H1 (cell line): ENCODE measurements around the gene DYNLT1. TPM values are rescaled to one million over a fixed set of nuclear protein-coding genes. Genes with fewer than 3 reads are reported as not detected.

ENCODE experiments used
- CTCF ChIA-PET: fragments of 300-600 bp; sonication (Branson Sonifier 250); formaldehyde crosslinking; loops from one replicate; lab custom pipeline; 2021; ENCODE audit not compliant: partially characterized antibody; lab: Charles Lee
- POLR2A ChIA-PET: fragments of 300-600 bp; sonication (Branson Sonifier 250); formaldehyde crosslinking; loops from one replicate; lab custom pipeline; 2021; ENCODE audit warnings: inconsistent platforms; ENCODE audit not compliant: partially characterized antibody; lab: Charles Lee
- DNase-seq, 2 experiments: peaks; one replicate each; pipeline versions ENCODE4 v3.0.0 to v3.0.0-alpha.2; 2010 to 2022; ENCODE audit warnings: low spot score in 2 of 2, low read depth in 1 of 2, mixed read lengths in 1 of 2
- FAIRE-seq: peaks from 2 replicates; lab custom pipeline; 2011; peaks lifted over from hg19 to GRCh38; lab: Jason Lieb, UNC
- H2AFZ ChIP-seq: 2 replicates; pipeline ENCODE4 v1.8.1; 2012; ENCODE audit warnings: low read length, inconsistent platforms
- H2AK5ac ChIP-seq: 2 replicates; pipeline ENCODE4 v1.6.1; 2013; ENCODE audit warnings: low read depth, low read length
- H2BK120ac ChIP-seq: replicated peaks from 2 replicates; pipeline ENCODE3; 2013; ENCODE audit warnings: low read depth, low read length, inconsistent platforms
- H2BK12ac ChIP-seq: 2 replicates; pipeline ENCODE4 v1.6.1; 2013; ENCODE audit warnings: low read depth, low read length
- H2BK15ac ChIP-seq: 2 replicates; pipeline ENCODE4 v1.6.1; 2013; ENCODE audit warnings: low read length
- H2BK20ac ChIP-seq: 2 replicates; pipeline ENCODE4 v1.6.1; 2013; ENCODE audit warnings: low read length
- H2BK5ac ChIP-seq: 2 replicates; pipeline ENCODE4 v1.6.1; 2013; ENCODE audit warnings: low read depth, low read length
- H3K14ac ChIP-seq: 2 replicates; pipeline ENCODE4 v1.6.1; 2013; ENCODE audit warnings: inconsistent platforms; ENCODE audit not compliant: insufficient read length
- H3K18ac ChIP-seq: 2 replicates; pipeline ENCODE4 v1.6.1; 2013; ENCODE audit warnings: low read length; ENCODE audit errors: extremely low read depth
- H3K23ac ChIP-seq: 2 replicates; pipeline ENCODE4 v1.6.1; 2013; ENCODE audit warnings: inconsistent platforms; ENCODE audit not compliant: insufficient read length
- H3K23me2 ChIP-seq: 2 replicates; pipeline ENCODE4 v1.6.1; 2013; ENCODE audit warnings: low read depth, low read length
- H3K27ac ChIP-seq: 2 replicates; pipeline ENCODE4 v1.6.1; 2011; ENCODE audit warnings: low read depth, low read length, inconsistent platforms
- H3K27me3 ChIP-seq, 4 experiments: replicated peaks in 1 of 4; 1 replicate in 1 of 4; 2 replicates in 3 of 4; pipeline versions ENCODE4 v1.6.1 to v1.8.1; 2011 to 2013; ENCODE audit warnings: low read length in 3 of 4, mild to moderate bottlenecking in 3 of 4, inconsistent platforms in 2 of 4, mixed read lengths in 2 of 4, moderate library complexity in 1 of 4; ENCODE audit not compliant: control insufficient read depth in 3 of 4, insufficient read depth in 3 of 4; ENCODE audit errors: extremely low read depth in 1 of 4
- H3K36me3 ChIP-seq, 4 experiments: 2 replicates each; pipeline versions ENCODE4 v1.6.1 to v1.8.1; 2011 to 2013; ENCODE audit warnings: mild to moderate bottlenecking in 4 of 4, low read length in 3 of 4, moderate library complexity in 2 of 4, control low read depth in 1 of 4, inconsistent platforms in 1 of 4; ENCODE audit not compliant: insufficient read depth in 4 of 4, control insufficient read depth in 2 of 4
- H3K4ac ChIP-seq: replicated peaks from 2 replicates; pipeline ENCODE3; 2013; ENCODE audit warnings: low read length, low read depth, mixed read lengths, inconsistent platforms; ENCODE audit not compliant: insufficient read length
- H3K4me1 ChIP-seq, 4 experiments: replicated peaks in 1 of 4; 1 replicate in 1 of 4; 2 replicates in 3 of 4; pipeline versions ENCODE4 v1.6.1 to v1.8.1; 2011 to 2013; ENCODE audit warnings: low read length in 3 of 4, inconsistent platforms in 2 of 4, mixed read lengths in 1 of 4; ENCODE audit not compliant: insufficient read depth in 4 of 4, control insufficient read depth in 3 of 4
- H3K4me2 ChIP-seq, 2 experiments: 2 replicates each; pipeline versions ENCODE4 v1.6.1 to v1.8.1; 2011 to 2013; ENCODE audit warnings: low read depth in 2 of 2, low read length in 2 of 2, control low read depth in 1 of 2, inconsistent platforms in 1 of 2, mild to moderate bottlenecking in 1 of 2; ENCODE audit not compliant: insufficient read depth in 1 of 2
- H3K4me3 ChIP-seq, 4 experiments: fragments of 200-600, 300-600 bp in 1 of 4; sonication (generic), shearing (Covaris generic), sonication (Bioruptor Twin) in 1 of 4; 2 replicates each; pipeline versions ENCODE4 v1.5.1 to v1.8.1; 2011 to 2016; ENCODE audit warnings: low read length in 4 of 4, low read depth in 3 of 4, control low read depth in 2 of 4, inconsistent platforms in 2 of 4, mild to moderate bottlenecking in 2 of 4, mixed read lengths in 1 of 4, moderate library complexity in 1 of 4; ENCODE audit not compliant: insufficient read depth in 2 of 4; ENCODE audit errors: extremely low read depth in 1 of 4
- H3K56ac ChIP-seq: replicated peaks from 2 replicates; pipeline ENCODE3; 2013; ENCODE audit warnings: low read depth, mild to moderate bottlenecking, mixed read lengths, low read length, inconsistent platforms; ENCODE audit not compliant: insufficient read length
- H3K79me1 ChIP-seq: 2 replicates; pipeline ENCODE4 v1.6.1; 2013; ENCODE audit warnings: low read depth, low read length, control low read depth
- H3K79me2 ChIP-seq, 2 experiments: 2 replicates each; pipeline versions ENCODE4 v1.6.1 to v1.8.1; 2012 to 2013; ENCODE audit warnings: low read length in 2 of 2, mild to moderate bottlenecking in 2 of 2, inconsistent platforms in 1 of 2; ENCODE audit not compliant: insufficient read depth in 2 of 2, control insufficient read depth in 1 of 2
- H3K9ac ChIP-seq, 4 experiments: replicated peaks in 1 of 4; 1 replicate in 1 of 4; 2 replicates in 3 of 4; pipeline versions ENCODE4 v1.6.1 to v1.8.1; 2011 to 2013; ENCODE audit warnings: low read depth in 3 of 4, low read length in 3 of 4, control low read depth in 2 of 4, mild to moderate bottlenecking in 2 of 4, moderate library complexity in 2 of 4, inconsistent platforms in 1 of 4; ENCODE audit errors: extremely low read depth in 1 of 4
- H3K9me3 ChIP-seq, 2 experiments: 2 replicates each; pipeline versions ENCODE4 v1.6.1 to v1.8.1; 2012 to 2013; ENCODE audit warnings: mild to moderate bottlenecking in 2 of 2, moderate library complexity in 2 of 2, control low read depth in 1 of 2, inconsistent platforms in 1 of 2, low read depth in 1 of 2, low read length in 1 of 2, mixed read lengths in 1 of 2; ENCODE audit not compliant: insufficient read depth in 2 of 2
- H4K20me1 ChIP-seq, 2 experiments: replicated peaks in 1 of 2; 2 replicates each; pipeline versions ENCODE3 to v1.8.1; 2011 to 2013; ENCODE audit warnings: inconsistent platforms in 2 of 2, low read length in 2 of 2, mild to moderate bottlenecking in 1 of 2; ENCODE audit not compliant: insufficient read depth in 2 of 2, control insufficient read depth in 1 of 2
- H4K5ac ChIP-seq: 2 replicates; pipeline ENCODE4 v1.6.1; 2013; ENCODE audit warnings: low read length, low read depth, mixed read lengths, inconsistent platforms; ENCODE audit not compliant: insufficient read length
- H4K8ac ChIP-seq: 2 replicates; pipeline ENCODE4 v1.8.0; 2013; ENCODE audit warnings: mild to moderate bottlenecking, moderate library complexity, low read length, inconsistent platforms; ENCODE audit not compliant: insufficient read depth; ENCODE audit errors: extremely low read depth
- H4K91ac ChIP-seq: replicated peaks from 2 replicates; pipeline ENCODE3; 2013; ENCODE audit warnings: low read length, mixed read lengths, inconsistent platforms; ENCODE audit not compliant: insufficient read length
- CREB1 ChIP-seq: IDR thresholded peaks from 2 replicates; pipeline ENCODE4 v1.6.1; 2012; ENCODE audit warnings: inconsistent platforms
- EGR1 ChIP-seq: IDR thresholded peaks from 2 replicates; pipeline ENCODE4 v1.6.1; 2011; ENCODE audit warnings: low read depth, low read length, borderline replicate concordance
- GTF2F1 ChIP-seq: IDR thresholded peaks from 2 replicates; pipeline ENCODE4 v1.6.1; 2012; ENCODE audit warnings: low read depth, low read length, improper control_type of control experiment, borderline replicate concordance
- JUND ChIP-seq: IDR thresholded peaks from 2 replicates; pipeline ENCODE4 v1.6.1; 2011; ENCODE audit warnings: mild to moderate bottlenecking, improper control_type of control experiment, low read length
- KDM1A ChIP-seq: fragments of 200-600, 300-600 bp; sonication (generic); IDR thresholded peaks from 2 replicates; pipeline ENCODE4 v1.7.1; 2016; ENCODE audit warnings: mild to moderate bottlenecking, low read length, borderline replicate concordance
- KDM4A ChIP-seq: IDR thresholded peaks from one replicate; pipeline ENCODE4 v1.7.1; 2012; ENCODE audit warnings: low read depth, mild to moderate bottlenecking, moderate library complexity, low read length, inconsistent platforms; ENCODE audit not compliant: severe bottlenecking
- POU5F1 ChIP-seq: IDR thresholded peaks from 2 replicates; pipeline ENCODE4 v1.6.1; 2011; ENCODE audit warnings: low read depth, mild to moderate bottlenecking, low read length, moderate library complexity
- RFX5 ChIP-seq: IDR thresholded peaks from 2 replicates; pipeline ENCODE4 v1.6.1; 2011; ENCODE audit warnings: low read depth, low read length, improper control_type of control experiment, borderline replicate concordance
- RXRA ChIP-seq: IDR thresholded peaks from 2 replicates; pipeline ENCODE4 v1.6.1; 2011; ENCODE audit warnings: low read depth, mild to moderate bottlenecking, low read length, moderate library complexity; ENCODE audit not compliant: insufficient read depth
- SIRT6 ChIP-seq: IDR thresholded peaks from one replicate; pipeline ENCODE4 v1.7.1; 2012; ENCODE audit warnings: low read length, inconsistent platforms
- SP1 ChIP-seq: IDR thresholded peaks from 2 replicates; pipeline ENCODE4 v1.6.1; 2011; ENCODE audit warnings: low read depth, low read length
- SP2 ChIP-seq: IDR thresholded peaks from 2 replicates; pipeline ENCODE4 v1.6.1; 2012; ENCODE audit warnings: mild to moderate bottlenecking, low read length, inconsistent platforms
- TAF1 ChIP-seq: IDR thresholded peaks from 2 replicates; pipeline ENCODE4 v1.6.1; 2011; ENCODE audit warnings: mild to moderate bottlenecking, low read depth, low read length
- TEAD4 ChIP-seq: IDR thresholded peaks from 2 replicates; pipeline ENCODE4 v1.6.1; 2012; ENCODE audit warnings: low read depth, low read length, inconsistent platforms, mixed read lengths
- YY1 ChIP-seq: IDR thresholded peaks from 2 replicates; pipeline ENCODE4 v1.6.1; 2011; ENCODE audit warnings: low read depth, mild to moderate bottlenecking, low read length
- WGBS, 2 experiments: shearing (Covaris generic) in 1 of 2; methylation state at CpG; one replicate each; pipeline versions ENCODE4 v1.1.6 to v1.1.7; 2013 to 2015; ENCODE audit warnings: low lambda C conversion rate in 2 of 2, mixed read lengths in 2 of 2, inconsistent platforms in 1 of 2, low coverage in 1 of 2, missing lambda C conversion rate in 1 of 2; ENCODE audit not compliant: insufficient replicate concordance in 2 of 2, insufficient coverage in 1 of 2, insufficient read length in 1 of 2; ENCODE audit errors: extremely low coverage in 1 of 2, missing lambda C conversion rate in 1 of 2; 5-methylcytosine and 5-hydroxymethylcytosine counted together
- polyA plus RNA-seq, 7 experiments: library from polyadenylated mRNA; depleted of rRNA in 3 of 7; stranded (reverse) in 5 of 7; unstranded in 2 of 7; fragments of >200 nt in 5 of 7; fragments of 200-250 nt in 2 of 7; gene quantifications; 1 replicate in 5 of 7; 2 replicates in 1 of 7; 4 replicates in 1 of 7; pipeline versions ENCODE4 v1.2.1 to v1.2.3, GENCODE V29; 2011 to 2013; ENCODE audit warnings: missing spikeins in 2 of 7, mixed read lengths in 2 of 7
- total RNA-seq: library from RNA; stranded (reverse); fragmentation: NEBNext Ultra II Directional; extraction: Animal tissue kit (Norgen Biotek cat#: 25700); gene quantifications from 2 replicates; pipeline ENCODE4 v1.2.1, GENCODE V29; 2021
- TF ChIP-seq, protein P1 (sequence below): IDR thresholded peaks from 2 replicates; pipeline ENCODE4 v1.6.1; 2012; ENCODE audit warnings: inconsistent platforms

DYNLT1 gene
- total and polyA plus RNA-seq, 2 of the 8 experiments (the other 6 are each of a cell fraction or from before 2014, with no cell fraction given): 119 to 245 TPM

DNA sequence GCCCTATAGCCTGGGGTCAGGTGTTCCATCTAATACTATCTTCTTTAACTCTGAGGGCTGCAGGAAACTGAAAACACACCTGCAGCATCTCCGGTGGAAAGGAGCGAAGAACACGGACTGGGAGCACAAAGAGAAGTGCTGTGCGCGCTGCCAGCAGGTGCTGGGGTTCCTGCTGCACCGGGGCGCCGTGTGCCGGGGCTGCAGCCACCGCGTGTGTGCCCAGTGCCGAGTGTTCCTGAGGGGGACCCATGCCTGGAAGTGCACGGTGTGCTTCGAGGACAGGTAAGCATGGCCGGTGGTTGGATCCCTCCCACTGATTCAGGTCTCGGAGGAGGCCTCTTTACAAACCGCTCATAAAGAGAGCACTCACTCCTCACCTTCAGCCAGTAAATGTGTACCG lies 20.8 kb upstream of the DYNLT1 start:
- Histone ChIP-seq H3K9ac (no peak overlapping the region), H2AK5ac (no peak overlapping the region), H3K56ac (no peak overlapping the region), H3K4ac (no peak overlapping the region), H3K9me3 (no peaks in the 10 kb centered on the region), H4K5ac (no peak overlapping the region), H3K4me1 (peaks cover 0 to 8% (median 4%) of the 10 kb centered on the region in 4 experiments; a peak in 4 of 7 replicates), H3K27me3 (no peaks in the 10 kb centered on the region; a peak in 1 of 7 replicates), H2AFZ (no peak overlapping the region), H3K23me2 (no peaks in the 10 kb centered on the region), H3K79me1 (no peaks in the 10 kb centered on the region), H3K23ac (no peak overlapping the region), H4K91ac (no peak overlapping the region), H2BK5ac (no peak overlapping the region), H4K20me1 (no peaks in the 10 kb centered on the region), H3K27ac (no peak overlapping the region), H3K18ac (no peak overlapping the region), H2BK15ac (no peak overlapping the region), H3K79me2 (no peaks in the 10 kb centered on the region), H3K4me2 (no peak overlapping the region), H2BK12ac (no peak overlapping the region), H4K8ac (no peak overlapping the region), H3K14ac (no peak overlapping the region), H3K4me3 (no peak overlapping the region), H2BK120ac (no peak overlapping the region), H3K36me3 (no peaks in the 10 kb centered on the region), H2BK20ac (no peak overlapping the region)
- POLR2A ChIA-PET: no interaction called here
- no peak for DNase-seq
- FAIRE-seq: no peak
- WGBS, 2 experiments: 91% methylated on average over 18 of the region's 18 CpGs; no CpG with 5 or more reads in 1 of the 2 experiments
- CTCF ChIA-PET: interaction anchor here (1.2 kb wide), 2 partner anchors 10 to 471 kb away, joined by 3 to 4 read pairs; no protein-coding TSS in a partner anchor
- TF ChIP-seq TEAD4 (no peak), GTF2F1 (no peak), KDM4A (no peak), RFX5 (no peak), KDM1A (no peak), CREB1 (no peak), YY1 (no peak), POU5F1 (no peak), SP1 (no peak), SIRT6 (no peak), TAF1 (no peak), RXRA (no peak), SP2 (no peak), JUND (no peak), EGR1 (no peak)
- TF ChIP-seq, protein P1, sequence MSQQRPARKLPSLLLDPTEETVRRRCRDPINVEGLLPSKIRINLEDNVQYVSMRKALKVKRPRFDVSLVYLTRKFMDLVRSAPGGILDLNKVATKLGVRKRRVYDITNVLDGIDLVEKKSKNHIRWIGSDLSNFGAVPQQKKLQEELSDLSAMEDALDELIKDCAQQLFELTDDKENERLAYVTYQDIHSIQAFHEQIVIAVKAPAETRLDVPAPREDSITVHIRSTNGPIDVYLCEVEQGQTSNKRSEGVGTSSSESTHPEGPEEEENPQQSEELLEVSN: no peak
